NCI-H2227 (cell line): Measurements from ENCODE around the gene COBL.

ENCODE experiments used
- DNase-seq: peaks from one replicate; lab custom pipeline; 2025; ENCODE audit not compliant: unreplicated experiment; lab: John Stamatoyannopoulos, UW

COBL gene

GRCh38 chr7:51276091-51276605 lies 40.5 kb downstream of the COBL start:
- no peak for DNase-seq

DNA sequence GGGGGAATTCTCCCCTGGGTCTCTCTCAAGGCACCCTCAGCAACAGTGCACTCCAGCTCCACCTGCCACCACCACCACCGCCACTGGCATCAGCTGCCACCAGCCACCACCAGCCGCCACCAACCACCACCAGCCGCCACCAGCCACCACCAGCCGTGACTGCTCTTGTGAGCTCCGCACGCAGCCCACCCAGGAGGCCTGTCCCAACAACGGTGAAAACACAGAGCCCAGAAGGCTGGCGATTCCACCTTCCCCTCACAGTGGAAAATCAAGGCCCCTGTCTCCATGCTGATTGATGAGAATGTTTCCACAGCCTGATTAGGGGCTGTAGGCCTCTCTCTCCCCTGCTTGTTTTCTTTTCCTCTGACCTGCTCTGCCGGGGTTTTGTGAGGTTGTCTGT lies 41.1 kb downstream of the COBL start:
- DNase-seq: no peak

DNA sequence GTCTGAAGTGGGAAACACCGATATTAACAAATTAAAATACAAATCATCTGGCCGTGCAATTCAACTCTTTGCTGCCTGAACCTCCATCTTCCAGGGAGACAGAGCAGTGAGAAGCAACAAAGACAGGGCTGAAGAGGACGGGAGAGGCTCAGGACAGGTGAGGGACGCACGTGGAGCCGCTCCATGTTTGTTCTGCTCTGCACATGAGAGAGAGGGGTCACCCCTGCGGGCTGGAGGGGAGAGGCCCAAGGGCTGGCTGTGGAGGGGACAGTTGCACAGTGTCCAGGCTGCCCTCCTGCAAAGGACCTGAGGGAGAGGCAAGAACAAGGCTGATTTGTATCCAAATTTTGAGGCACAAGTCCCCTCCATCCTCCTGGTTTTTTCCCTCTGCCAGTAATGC lies 41.7 kb downstream of the COBL start:
- no peak for DNase-seq

DNA sequence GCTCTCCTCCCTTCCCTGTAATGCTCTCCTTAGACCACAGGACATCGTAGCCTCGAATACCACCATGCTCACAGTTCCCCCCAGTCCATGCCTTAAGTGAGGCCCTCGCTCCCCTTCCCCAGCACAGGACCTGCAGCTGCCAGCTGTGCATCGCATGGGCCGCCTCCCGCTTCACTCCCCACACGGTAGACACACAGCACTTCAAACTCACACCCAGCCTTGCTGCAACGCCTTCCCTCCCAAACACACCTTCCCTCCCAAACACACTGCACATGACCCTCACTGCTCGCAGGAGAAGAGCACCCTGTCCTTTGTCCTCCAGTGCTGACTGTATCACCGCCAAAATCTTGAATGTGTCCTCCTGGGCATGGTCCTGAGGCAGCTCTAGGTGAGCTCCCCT lies 42.6 kb downstream of the COBL start:
- DNase-seq: no peak

DNA sequence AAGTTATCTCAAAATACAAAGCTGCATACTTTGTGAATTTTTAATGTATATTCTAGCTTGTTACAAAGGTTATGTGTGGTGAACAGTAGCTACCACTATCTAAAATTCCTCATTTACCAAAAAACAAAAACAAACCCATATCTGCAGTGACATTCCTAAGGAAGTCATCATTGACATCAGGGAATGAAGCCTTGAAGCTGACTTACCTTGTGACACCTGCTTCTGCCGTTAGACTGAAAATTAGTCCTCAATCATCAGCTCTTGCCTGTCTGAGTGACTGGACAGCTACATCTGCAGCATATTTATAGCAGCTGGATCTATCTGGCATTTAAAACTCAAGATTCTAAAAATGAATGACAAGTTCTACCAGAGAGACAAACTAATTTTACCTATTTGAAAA lies 43.2 kb downstream of the COBL start:
- DNase-seq: no peak

DNA sequence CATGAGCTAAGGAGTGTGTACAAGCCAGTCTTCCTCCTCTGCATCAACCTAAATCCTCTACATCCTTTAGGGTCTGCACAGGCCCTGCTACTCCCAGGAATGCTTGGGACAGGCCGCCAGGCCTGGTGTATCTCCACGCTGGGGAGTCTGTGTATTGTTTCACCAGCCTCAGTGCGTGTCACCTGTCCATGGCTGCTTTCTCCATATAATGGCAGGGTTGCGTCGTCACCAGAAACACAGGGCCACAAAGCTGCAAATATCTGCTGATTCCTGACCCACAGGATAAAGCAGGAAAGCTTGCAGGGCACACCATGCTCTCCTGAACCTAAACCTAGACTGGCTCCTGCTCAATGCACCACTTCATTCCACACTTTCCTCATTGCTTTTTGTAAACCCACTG lies 45.6 kb downstream of the COBL start:
- no peak for DNase-seq

DNA sequence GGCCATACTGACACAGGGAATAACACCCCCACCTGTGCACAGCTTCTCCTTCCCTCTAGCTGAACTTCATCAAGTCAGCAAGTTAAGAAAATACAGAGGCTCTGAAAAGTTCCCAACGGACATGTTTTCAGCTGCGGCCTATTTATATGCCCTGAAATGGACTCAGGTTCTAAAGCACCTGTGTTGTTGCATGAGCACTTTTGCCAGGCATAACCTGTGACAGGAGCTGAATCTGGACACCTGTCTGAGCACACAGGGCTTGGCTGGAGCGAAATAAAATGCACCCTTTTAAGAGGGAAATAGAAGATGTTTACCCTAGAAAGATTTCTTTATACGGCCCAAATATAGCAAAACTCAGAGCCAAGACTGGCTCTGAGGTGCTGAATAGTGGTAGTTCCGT lies 46.7 kb downstream of the COBL start:
- DNase-seq: no peak

DNA sequence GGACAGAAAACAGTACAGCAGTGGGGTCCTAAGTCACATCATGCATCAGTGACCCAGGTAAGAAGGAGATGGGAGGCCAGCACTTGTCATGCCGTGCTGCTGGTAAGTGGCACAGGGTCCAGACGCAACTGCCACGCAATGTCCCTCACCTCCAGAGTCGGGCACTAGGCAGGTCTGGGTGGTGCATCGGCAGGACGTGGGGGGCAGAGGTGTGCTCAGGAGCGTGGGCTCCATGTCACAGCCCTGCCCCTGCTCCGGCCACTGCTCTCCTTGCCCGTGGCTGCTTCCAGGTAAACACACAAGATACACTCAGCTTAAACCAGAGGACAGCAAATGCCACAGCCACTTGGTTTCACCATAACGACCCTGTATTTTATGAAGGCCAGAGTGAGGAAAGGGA lies 47.3 kb downstream of the COBL start:
- no peak for DNase-seq

DNA sequence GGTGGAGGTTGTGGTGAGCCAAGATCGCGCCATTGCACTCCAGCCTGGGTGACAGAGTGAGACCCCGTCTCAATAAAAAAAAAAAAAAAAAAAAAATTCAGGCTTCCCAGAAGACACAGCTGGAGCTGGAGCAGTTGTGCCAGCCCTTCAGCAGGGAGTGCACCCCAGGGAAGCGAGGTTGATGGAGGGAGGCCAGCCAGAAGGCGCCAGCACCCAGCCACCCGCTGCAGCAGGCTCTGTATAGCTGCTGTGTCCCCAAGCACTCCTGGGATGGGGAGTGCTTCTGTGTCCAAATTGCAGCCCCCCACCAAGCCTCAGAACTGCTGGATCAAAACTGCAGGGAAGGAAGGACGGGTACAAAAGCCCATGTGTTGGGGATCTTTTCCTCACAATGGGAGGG lies 47.8 kb downstream of the COBL start:
- no peak for DNase-seq

DNA sequence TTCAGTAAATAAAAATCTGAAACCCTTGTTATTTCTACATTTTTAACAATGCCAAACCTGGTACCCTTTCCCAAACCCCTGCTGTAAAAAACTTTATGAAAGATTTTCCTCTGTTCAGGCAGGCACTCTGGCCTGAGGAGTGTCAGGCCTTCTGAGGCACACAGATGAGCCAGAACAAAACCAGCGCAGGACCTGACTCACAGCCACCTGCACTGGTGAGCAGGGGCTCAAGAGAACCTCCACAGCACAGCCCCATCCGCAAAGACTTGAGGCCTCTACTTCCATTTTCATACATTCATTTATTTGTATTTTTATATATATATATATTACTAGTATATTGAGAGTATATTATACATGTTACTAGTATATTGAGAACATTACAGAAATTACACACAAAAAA lies 49.4 kb downstream of the COBL start:
- DNase-seq: no peak

- no peak for DNase-seq
Measured at GRCh38 chr7:51265066-51265907, 51.3 kb downstream of the COBL start.

DNA sequence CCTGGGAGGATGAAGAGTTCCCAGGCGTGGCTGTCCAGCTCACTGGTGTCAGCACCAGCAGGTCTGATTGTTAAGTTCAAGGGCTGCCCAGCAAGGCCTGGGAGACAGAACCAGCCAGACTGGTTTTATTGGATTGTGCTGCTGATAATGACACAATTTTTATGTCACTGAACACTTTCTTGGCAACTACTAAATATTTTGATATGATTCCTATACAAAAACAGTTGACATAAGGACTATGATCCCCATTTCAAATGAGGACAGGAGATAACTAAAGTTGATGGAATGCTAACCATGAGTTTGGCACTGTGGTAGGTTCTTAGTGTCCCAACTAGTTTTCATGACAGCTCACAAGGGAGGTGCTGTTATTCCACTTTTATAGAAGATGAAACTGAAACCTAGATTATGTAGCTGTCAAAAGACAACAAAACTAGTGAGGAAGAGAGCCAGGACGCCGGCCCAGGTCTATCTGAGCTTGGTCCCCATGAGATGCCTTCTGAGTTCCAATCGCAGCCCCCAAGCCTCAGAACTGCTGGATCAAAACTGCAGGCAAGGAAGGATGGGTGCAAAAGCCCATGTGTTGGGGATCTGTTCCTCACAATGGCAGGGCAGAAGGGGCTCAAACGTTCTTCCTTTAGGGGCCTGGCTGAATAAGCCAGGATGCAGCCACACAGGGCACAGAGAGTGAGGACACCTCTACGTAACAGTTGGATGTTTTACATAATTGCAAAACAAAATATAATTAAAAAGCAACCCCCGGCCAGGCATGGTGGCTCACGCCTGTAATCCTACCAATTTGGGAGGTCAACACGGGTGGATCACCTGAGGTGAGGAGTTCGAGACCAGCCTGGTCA lies 52.8 kb downstream of the COBL start:
- no peak for DNase-seq

DNA sequence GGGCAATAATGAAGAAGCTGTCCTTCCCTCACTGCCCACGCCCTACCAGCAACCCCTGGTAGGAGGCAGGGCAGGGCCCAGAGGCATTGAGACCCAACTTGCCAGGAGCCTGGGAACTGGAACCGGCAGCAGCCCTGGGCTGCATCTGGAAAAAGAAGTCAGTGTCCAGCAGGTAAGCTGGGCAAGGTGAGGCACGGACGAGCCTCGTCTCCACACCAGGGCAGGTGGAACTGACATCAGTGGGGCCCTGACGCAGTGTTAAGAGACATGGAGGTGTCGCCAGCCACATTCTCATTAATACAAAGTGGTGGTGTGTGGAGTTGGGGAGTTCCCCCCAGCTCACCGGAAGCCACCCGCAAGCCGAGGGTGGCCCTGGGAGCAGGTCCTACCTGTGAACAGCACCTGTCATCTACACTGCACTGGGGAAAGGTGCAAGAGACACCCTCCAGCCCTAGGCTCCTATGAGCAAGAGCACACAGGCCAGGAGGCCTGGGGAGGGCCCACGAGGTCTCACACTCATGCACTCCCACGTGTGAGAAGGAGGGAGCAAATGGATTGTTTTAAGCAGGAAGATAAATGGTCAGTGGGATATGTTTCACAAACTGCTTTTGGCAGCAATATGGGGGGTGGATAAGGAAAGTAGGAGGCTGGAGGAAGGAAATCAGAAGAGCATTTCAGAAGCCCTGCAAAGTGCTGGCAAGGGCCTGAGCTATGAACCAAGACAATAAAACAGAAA lies 53.6 kb downstream of the COBL start:
- no peak for DNase-seq

DNA sequence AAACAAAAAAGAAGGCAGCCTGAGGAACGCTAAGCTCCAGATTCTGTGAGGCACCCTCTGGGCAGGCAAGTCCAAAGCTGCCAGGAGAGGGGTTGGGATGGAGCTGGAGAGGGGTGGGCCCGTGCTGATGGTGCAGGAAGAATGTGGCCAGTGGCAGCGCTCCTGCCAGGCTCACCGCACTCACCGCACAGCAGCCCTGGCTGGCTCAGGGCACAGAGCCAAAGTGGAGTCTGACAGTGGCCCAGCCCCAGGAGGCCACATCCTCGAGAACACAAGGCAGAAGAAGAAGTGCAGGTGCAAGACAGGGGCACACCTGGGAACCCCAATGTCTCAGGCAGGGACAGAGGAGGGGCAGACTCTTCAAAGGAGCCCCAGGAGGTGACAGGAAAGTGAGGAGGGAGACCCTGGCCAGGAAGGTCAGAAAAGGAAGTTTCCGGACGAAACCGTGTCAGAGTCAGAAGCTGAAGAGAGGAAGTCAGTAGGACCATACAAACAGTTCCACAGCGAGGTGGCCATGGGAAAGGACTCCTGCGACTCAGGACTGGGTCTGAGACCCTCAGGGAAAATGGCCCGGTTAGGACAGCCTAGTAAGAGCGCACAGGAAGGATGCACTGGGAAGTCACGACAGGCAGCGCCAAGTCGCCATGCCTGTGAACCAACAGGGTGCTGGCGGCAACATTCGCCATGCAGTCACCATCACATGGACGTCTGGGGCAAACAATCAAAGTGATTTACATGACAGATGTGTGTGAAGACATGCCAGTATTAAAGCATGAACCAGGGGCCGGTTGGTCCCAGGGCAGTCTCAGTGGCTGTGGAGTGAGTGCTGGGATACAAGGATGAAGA lies 54.4 kb downstream of the COBL start:
- DNase-seq: no peak

GRCh38 chr7:51261117-51261835 lies 55.3 kb downstream of the COBL start:
- no peak for DNase-seq

DNA sequence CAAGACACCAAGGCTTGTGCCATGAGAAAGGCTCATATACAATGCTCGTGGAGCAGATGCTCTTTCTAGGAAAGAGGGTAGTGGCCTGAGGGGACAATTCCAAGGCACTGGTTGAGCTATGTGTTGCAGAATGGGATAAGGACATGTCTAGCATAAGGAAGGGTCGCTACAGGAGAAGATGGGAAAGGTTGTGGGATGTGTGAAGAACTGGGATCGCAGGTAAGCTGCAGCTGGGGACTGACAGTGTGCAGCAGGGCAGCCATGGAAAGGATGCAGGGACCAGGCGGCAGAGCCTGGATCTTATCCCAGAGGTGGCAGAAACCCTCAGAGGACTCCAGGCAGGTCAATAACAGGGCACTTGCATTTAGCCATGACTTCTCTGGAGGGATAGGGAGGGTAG lies 56.1 kb downstream of the COBL start:
- no peak for DNase-seq

DNA sequence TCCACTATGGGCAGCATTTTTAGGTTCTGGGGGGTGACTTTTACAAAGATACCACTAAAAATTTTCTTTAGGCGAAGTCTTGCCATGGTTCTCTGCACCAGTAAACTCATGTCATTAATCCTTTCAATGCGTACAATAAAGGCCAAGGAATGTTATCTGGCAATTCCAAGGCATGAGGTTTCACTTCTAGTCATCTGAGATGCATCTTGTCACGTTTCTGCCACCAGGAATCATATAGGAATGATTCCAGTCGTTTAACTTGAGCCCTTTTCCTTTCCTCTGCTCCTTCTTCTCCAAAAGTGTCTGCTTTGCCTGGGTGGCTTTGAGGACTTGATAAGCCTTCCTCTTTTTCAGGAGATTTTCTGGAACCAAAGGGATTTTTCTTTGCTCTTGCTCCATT lies 56.8 kb downstream of the COBL start:
- no peak for DNase-seq

- DNase-seq: no peak
Measured at GRCh38 chr7:51256916-51257315, 59.7 kb downstream of the COBL start.

- no peak for DNase-seq
Measured at GRCh38 chr7:51256209-51256781, 60.3 kb downstream of the COBL start.
